Measurements from ENCODE around the gene CPEB3.

DNA sequence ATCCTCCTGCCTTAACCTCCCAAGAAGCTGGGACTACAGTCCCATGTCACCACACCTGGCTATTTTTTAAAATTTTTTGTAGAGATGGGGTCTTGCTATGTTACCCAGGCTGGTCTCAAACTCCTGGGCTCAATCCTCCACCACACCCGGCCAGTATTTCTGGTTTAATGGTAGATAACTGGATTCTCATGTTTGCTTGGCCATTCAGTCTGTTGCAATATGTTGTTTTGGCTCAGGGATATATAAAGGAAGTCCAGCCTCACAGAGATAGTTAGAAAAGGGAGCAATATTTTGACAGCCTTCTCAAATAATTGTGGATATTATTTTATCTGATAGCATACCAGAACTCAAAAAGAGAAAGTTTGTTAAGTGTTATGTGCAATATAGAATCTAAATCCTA lies 284.9 kb downstream of the CPEB3 start:
- TF ChIP-seq, protein P1, sequence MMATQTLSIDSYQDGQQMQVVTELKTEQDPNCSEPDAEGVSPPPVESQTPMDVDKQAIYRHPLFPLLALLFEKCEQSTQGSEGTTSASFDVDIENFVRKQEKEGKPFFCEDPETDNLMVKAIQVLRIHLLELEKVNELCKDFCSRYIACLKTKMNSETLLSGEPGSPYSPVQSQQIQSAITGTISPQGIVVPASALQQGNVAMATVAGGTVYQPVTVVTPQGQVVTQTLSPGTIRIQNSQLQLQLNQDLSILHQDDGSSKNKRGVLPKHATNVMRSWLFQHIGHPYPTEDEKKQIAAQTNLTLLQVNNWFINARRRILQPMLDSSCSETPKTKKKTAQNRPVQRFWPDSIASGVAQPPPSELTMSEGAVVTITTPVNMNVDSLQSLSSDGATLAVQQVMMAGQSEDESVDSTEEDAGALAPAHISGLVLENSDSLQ (IDR thresholded peaks at IDR 0.05): no peak
- TF ChIP-seq BHLHE40 (IDR thresholded peaks at IDR 0.05; ENCODE audit: borderline replicate concordance) (no peak), FOXA1 (IDR thresholded peaks at IDR 0.05) (no peak), SP1 (IDR thresholded peaks at IDR 0.05) (no peak)
